Endothelial cell of umbilical vein (primary cell): Measurements from ENCODE around the gene AGXT.

Source experiments
- CTCF ChIP-seq, 2 donors: IDR thresholded peaks; 1 replicate in 1 of 2; 2 replicates in 1 of 2; pipeline ENCODE4 v1.5.1; 2011; ENCODE audit warnings: low read length in 2 of 2, mild to moderate bottlenecking in 2 of 2, moderate library complexity in 2 of 2, control low read depth in 1 of 2, inconsistent platforms in 1 of 2, low read depth in 1 of 2; ENCODE audit not compliant: insufficient read depth in 1 of 2; ENCODE audit errors: extremely low read depth in 1 of 2
- EZH2 ChIP-seq: IDR thresholded peaks from 2 replicates; pipeline ENCODE4 v1.6.1; 2012; ENCODE audit warnings: borderline replicate concordance, low read depth, mild to moderate bottlenecking, moderate library complexity, low read length, inconsistent platforms; ENCODE audit not compliant: severe bottlenecking
- GATA2 ChIP-seq: IDR thresholded peaks from 2 replicates; pipeline ENCODE4 v1.7.0; 2011; ENCODE audit warnings: low read depth, mild to moderate bottlenecking, moderate library complexity, mixed read lengths, low read length; ENCODE audit not compliant: insufficient read length, insufficient read depth
- JUN ChIP-seq: IDR thresholded peaks from 2 replicates; pipeline ENCODE4 v1.6.1; 2011; ENCODE audit warnings: borderline replicate concordance, low read depth; ENCODE audit not compliant: insufficient read length, insufficient read depth
- MAX ChIP-seq: IDR thresholded peaks from 2 replicates; pipeline ENCODE4 v1.6.1; 2011; ENCODE audit not compliant: insufficient read depth, insufficient read length
- POLR2A ChIP-seq: IDR thresholded peaks from 2 replicates; pipeline ENCODE4 v1.6.1; 2012; ENCODE audit warnings: low read depth, mild to moderate bottlenecking, control low read depth, low read length
- POLR2AphosphoS5 ChIP-seq: IDR thresholded peaks from 2 replicates; pipeline ENCODE4 v1.6.1; 2012; ENCODE audit warnings: low read depth, mild to moderate bottlenecking, control low read depth, low read length, moderate library complexity; ENCODE audit not compliant: insufficient read depth

GRCh38 chr2:240894836-240895558 is 26.4 kb downstream of the AGXT start:
- TF ChIP-seq CTCF (IDR thresholded peaks at IDR 0.05; ENCODE audit: extremely low read depth in 1 of 2, insufficient read depth in 1 of 2, low read depth in 1 of 2, low read length in 2 of 2) (no peak), GATA2 (no peak), EZH2 (no peak), POLR2A (no peak), POLR2AphosphoS5 (no peak), MAX (no peak), JUN (no peak)
